ENCODE data around the gene B4GALT3.

B4GALT3 gene

GRCh38 chr1:161223805-161224694 lies 46.7 kb upstream of the B4GALT3 start:
- CTCF ChIA-PET, result interaction anchor here (1.5 to 23.5 kb wide), 11 partner anchors 6 to 158 kb away, joined by 4 to 758 read pairs (median 64); partner anchors contain the start of genes ADAMTS4, FCER1G, NDUFS2 and NR1I3
- POLR2A ChIA-PET, result interaction anchor here (0.6 kb wide), 1 partner anchor 22 kb away, joined by 3 read pairs; the partner anchor contains the start of gene NDUFS2
- H3K4me3 ChIP-seq (ENCODE audit: low read depth, low read length), result no peak overlapping the region

GRCh38 chr1:161222175-161223019 lies 45.1 kb upstream of the B4GALT3 start:
- ChIA-PET CTCF (interaction anchor here (0.9 to 23.5 kb wide), 6 partner anchors 17 to 160 kb away, joined by 3 to 758 read pairs (median 156); partner anchors contain the start of genes ADAMTS4, NDUFS2 and NR1I3), POLR2A (no interaction called here)
- no peak for TF ChIP-seq CTCF (IDR thresholded peaks at IDR 0.05; ENCODE audit: insufficient read depth, low read length, missing control alignments)
- DNase-seq (ENCODE audit: low read depth, low spot score), result no peak
- no peak overlapping the region for H3K4me3 ChIP-seq (ENCODE audit: low read depth, low read length)

More at GRCh38 chr1:161223805-161224694, 46.7 kb upstream of the B4GALT3 start:
- no peak for TF ChIP-seq CTCF (IDR thresholded peaks at IDR 0.05; ENCODE audit: insufficient read depth, low read length, missing control alignments)
- no peak for DNase-seq (ENCODE audit: low read depth, low spot score)

GRCh38 chr1:161220002-161220401 lies 42.7 kb upstream of the B4GALT3 start:
- no peak for DNase-seq (ENCODE audit: low read depth, low spot score)
- H3K4me3 ChIP-seq (ENCODE audit: low read depth, low read length), result no peak overlapping the region
- CTCF ChIA-PET, result interaction anchor here (1.1 to 23.5 kb wide), 6 partner anchors 7 to 162 kb away, joined by 3 to 758 read pairs (median 50); partner anchors contain the start of genes ADAMTS4, CFAP126, NDUFS2 and TOMM40L
- POLR2A ChIA-PET, result no interaction called here
- TF ChIP-seq CTCF (IDR thresholded peaks at IDR 0.05; ENCODE audit: insufficient read depth, low read length, missing control alignments), result no peak

GRCh38 chr1:161219078-161219892 lies 42.0 kb upstream of the B4GALT3 start:
- CTCF ChIA-PET, result interaction anchor here (0.7 to 23.5 kb wide), 8 partner anchors 8 to 163 kb away, joined by 3 to 758 read pairs (median 4); partner anchors contain the start of genes ADAMTS4, CFAP126, NDUFS2 and NR1I3
- H3K4me3 ChIP-seq (ENCODE audit: low read depth, low read length), result no peak overlapping the region
- no peak for TF ChIP-seq CTCF (IDR thresholded peaks at IDR 0.05; ENCODE audit: insufficient read depth, low read length, missing control alignments)
- POLR2A ChIA-PET, result no interaction called here
- DNase-seq (ENCODE audit: low read depth, low spot score), result no peak

GRCh38 chr1:161218301-161219077 lies 41.2 kb upstream of the B4GALT3 start:
- ChIA-PET CTCF (interaction anchor here (1.1 to 23.5 kb wide), 6 partner anchors 9 to 163 kb away, joined by 3 to 758 read pairs (median 50); partner anchors contain the start of genes ADAMTS4, CFAP126, NDUFS2 and TOMM40L), POLR2A (interaction anchor here (0.8 kb wide), 1 partner anchor 20 kb away, joined by 3 read pairs; no protein-coding TSS in a partner anchor)
- no peak for DNase-seq (ENCODE audit: low read depth, low spot score)
- no peak for TF ChIP-seq CTCF (IDR thresholded peaks at IDR 0.05; ENCODE audit: insufficient read depth, low read length, missing control alignments)
- H3K4me3 ChIP-seq (ENCODE audit: low read depth, low read length), result no peak overlapping the region
